ENCODE data around the gene CDCA7L.

DNA sequence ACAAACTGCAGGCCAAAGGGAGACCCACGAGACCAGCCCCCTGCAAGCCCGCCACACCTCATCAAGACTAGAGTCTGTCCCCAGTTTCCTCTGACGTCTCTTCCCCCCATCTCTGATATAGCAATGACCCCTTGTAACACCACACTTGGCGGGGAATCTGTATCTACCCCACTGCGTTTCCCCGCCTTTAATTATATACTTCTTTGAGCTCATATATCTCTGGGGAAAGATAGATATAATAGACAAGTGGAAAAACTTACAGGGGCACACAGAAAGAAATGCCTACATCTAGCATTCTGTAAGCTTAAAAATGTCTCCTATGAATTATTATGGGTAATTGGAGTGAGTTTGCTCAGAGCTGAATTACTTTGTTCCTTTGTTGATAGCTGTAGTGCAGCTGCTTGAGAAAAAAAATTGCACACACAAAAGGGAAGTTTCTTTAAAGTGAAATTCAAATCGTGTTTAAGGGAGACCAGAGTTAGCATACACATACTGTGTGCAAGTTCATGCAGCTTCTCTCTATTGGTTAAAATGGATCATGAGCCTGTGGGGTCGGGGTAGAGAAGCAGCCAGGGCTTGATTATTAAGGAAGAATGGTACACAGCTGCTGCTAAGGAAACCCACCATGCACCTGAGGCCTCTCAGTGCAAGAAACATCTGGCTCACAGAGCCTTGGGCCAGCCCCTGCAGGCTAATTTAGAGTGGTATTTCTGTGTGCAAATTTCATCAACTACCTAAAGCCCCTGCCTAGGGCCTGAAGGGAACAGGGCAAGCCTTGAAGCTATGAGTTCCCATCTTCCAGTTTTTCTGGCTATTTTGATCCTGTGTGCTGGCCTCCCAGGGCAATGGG, 32.5 kb downstream of the CDCA7L start:
- TF ChIP-seq BHLHE40 (IDR thresholded peaks at IDR 0.05; ENCODE audit: borderline replicate concordance) (no peak), FOXM1 (IDR thresholded peaks at IDR 0.05; ENCODE audit: borderline replicate concordance) (no peak)

Data from HEK293T (cell line).